Thoracic aorta (tissue), 2 donors: Measurements from ENCODE around the gene HDAC6. TPM values are rescaled to one million over a fixed set of nuclear protein-coding genes. Genes with fewer than 3 reads are reported as not detected.

Source experiments
- ATAC-seq: fragments of 150-250 bp; one replicate; pipeline ENCODE4 v1.8.0; 2017; ENCODE audit warnings: low read depth; ENCODE audit not compliant: insufficient number of reproducible peaks, low FRiP score
- DNase-seq: peaks from one replicate; pipeline ENCODE4 v3.0.0-alpha.2; 2020; ENCODE audit warnings: low spot score
- H3K27ac ChIP-seq, 2 donors: fragments of 200-600 bp; sonication (generic); 1 replicate in 1 of 2; 2 replicates in 1 of 2; pipeline ENCODE4 v1.5.1; 2016; ENCODE audit warnings: mild to moderate bottlenecking in 2 of 2, moderate library complexity in 2 of 2
- H3K27me3 ChIP-seq: fragments of 200-600 bp; sonication (generic); replicated peaks from 2 replicates; pipeline ENCODE4 v1.6.0; 2016; ENCODE audit warnings: mild to moderate bottlenecking; ENCODE audit not compliant: insufficient read depth
- H3K36me3 ChIP-seq: fragments of 200-600 bp; sonication (generic); one replicate; pipeline ENCODE4 v1.5.1; 2016
- H3K4me1 ChIP-seq, 2 donors: fragments of 200-600 bp; sonication (generic); 1 replicate in 1 of 2; 2 replicates in 1 of 2; pipeline versions ENCODE4 v1.5.1 to v1.6.0; 2016; ENCODE audit warnings: low read depth in 2 of 2, mild to moderate bottlenecking in 1 of 2; ENCODE audit not compliant: control insufficient read depth in 1 of 2
- H3K4me3 ChIP-seq: fragments of 200-600 bp; sonication (generic); 2 replicates; pipeline ENCODE4 v1.5.1; 2016; ENCODE audit warnings: mild to moderate bottlenecking
- H3K9me3 ChIP-seq: fragments of 200-600 bp; sonication (generic); 2 replicates; pipeline ENCODE4 v1.5.1; 2016
- total RNA-seq, 2 donors: library from RNA; depleted of rRNA; stranded (reverse); fragments of >200 nt; gene quantifications; one replicate each; pipeline versions ENCODE4 v1.1.0 to v1.2.3, GENCODE V29; 2016
- TF ChIP-seq, protein P1 (sequence below): fragments of 200-600 bp; sonication (generic); IDR thresholded peaks from one replicate; pipeline ENCODE4 v1.5.1; 2019; ENCODE audit warnings: antibody characterized with exemption

Gene HDAC6
- total RNA-seq, 2 donors from 2014 or later: 123 to 125 TPM

DNA sequence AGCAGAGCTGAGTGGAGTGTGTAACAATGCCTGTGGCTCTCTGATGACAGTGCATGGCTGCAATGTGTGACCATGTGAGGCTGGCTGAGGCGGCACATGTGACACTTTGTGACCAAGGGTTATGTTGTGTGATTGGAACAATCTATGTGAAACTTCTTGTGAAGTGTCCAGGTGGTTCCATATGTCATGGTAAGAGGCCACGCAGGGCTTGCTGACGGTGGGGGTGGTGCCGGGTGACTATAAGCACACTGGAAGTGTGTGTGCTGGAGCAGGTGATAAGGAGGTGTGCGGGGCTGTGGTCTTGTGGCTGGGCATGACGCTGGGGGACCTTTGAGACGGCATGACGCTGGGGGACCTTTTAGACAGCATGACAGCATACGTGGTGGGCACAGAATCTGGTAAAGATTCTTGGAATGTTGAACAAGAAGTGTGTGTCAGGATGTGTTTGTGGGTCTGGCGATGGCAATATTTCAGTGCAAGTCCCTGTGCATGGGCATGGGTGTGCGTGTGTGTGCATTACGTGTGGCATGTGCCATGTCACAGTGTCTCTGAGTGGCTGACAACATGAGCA is 7.4 kb upstream of the HDAC6 start:
- Histone ChIP-seq H3K9me3 (no peaks in the 10 kb centered on the region), H3K4me3 (no peak overlapping the region), H3K36me3 (no peaks in the 10 kb centered on the region), H3K27me3 (no peaks in the 10 kb centered on the region), H3K27ac (no peak overlapping the region), H3K4me1 (no peaks in the 10 kb centered on the region)
- DNase-seq (no peak), ATAC-seq (no peak)
- TF ChIP-seq, protein P1, sequence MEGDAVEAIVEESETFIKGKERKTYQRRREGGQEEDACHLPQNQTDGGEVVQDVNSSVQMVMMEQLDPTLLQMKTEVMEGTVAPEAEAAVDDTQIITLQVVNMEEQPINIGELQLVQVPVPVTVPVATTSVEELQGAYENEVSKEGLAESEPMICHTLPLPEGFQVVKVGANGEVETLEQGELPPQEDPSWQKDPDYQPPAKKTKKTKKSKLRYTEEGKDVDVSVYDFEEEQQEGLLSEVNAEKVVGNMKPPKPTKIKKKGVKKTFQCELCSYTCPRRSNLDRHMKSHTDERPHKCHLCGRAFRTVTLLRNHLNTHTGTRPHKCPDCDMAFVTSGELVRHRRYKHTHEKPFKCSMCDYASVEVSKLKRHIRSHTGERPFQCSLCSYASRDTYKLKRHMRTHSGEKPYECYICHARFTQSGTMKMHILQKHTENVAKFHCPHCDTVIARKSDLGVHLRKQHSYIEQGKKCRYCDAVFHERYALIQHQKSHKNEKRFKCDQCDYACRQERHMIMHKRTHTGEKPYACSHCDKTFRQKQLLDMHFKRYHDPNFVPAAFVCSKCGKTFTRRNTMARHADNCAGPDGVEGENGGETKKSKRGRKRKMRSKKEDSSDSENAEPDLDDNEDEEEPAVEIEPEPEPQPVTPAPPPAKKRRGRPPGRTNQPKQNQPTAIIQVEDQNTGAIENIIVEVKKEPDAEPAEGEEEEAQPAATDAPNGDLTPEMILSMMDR: no peak

DNA sequence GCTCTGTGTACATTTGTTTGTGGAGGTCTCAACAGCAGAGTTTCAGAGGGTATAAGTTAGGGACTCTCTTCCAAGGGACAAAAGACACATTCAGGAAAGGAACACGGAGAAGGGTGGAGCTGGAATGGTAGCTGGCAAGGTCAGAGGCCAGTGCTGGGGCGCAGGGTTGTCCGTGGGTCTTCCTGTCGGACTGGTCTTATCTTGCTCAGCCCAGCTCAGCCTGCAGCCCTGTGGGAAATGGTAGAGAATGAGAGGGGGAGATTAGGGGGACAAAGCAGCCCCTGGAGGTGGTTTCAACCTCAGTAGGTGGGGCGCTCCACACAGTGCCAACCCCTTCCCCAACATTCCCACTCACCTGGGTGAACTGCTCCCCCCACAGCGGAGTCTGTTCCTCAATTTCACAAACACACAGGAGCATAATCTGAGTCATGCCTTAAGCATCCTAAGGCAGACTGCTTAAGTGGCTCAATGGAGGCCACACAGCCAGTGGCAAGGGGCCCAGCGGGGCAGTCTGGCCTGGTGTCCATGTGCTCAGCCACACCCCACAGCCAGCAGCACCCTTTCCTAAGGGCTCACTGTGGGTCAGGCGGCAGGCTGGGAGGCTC is 6.9 kb upstream of the HDAC6 start:
- no peaks in the 10 kb centered on the region for H3K36me3 ChIP-seq

GRCh38 chrX:48798318-48798717 is 3.5 kb upstream of the HDAC6 start:
- Histone ChIP-seq H3K27ac (no peak overlapping the region), H3K4me3 (no peak overlapping the region), H3K27me3 (no peaks in the 10 kb centered on the region), H3K4me1 (no peaks in the 10 kb centered on the region), H3K9me3 (no peaks in the 10 kb centered on the region), H3K36me3 (no peaks in the 10 kb centered on the region)
- ATAC-seq: no peak
- DNase-seq: no peak
- TF ChIP-seq, protein P1: no peak

More for the DNA sequence above, 6.9 kb upstream of the HDAC6 start:
- no peak overlapping the region for H3K4me3 ChIP-seq
- no peaks in the 10 kb centered on the region for H3K4me1 ChIP-seq
- ATAC-seq (no peak), DNase-seq (no peak)
- TF ChIP-seq, protein P1: no peak
- no peaks in the 10 kb centered on the region for H3K9me3 ChIP-seq
- H3K27me3 ChIP-seq: no peaks in the 10 kb centered on the region
- no peak overlapping the region for H3K27ac ChIP-seq

DNA sequence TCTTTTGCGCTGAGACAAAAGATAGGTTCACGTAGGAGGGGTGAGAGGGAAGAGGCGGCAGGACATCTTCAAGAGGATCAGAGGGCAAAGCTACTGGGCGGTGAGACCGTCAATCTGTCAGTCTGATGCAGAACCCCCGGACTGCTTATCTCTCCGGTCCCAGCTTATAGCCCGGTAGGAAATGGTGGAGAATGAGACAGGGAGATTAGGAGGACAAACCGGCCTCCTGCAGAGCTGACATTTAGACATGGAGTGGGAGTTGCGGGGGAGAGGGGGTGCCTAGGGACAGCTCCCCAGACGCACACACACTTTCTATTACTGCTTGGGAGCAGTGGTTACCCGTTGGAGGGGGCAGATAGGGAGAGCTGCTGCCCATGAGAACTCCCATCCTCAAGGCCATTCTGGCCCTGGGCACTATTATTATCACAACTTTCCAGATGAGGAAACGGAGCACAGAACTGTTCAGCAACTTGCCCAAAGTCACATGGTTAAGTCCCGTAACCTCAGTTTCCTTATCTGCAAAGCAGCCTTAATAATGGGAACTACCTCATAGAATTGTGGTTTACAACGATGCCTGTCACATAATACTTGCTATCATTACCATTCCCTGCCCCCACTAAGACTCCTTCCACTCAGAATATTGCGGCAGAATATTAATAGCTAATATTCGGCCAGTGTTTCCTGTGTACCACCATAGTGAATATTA is 1.1 kb upstream of the HDAC6 start:
- Histone ChIP-seq H3K9me3 (no peaks in the 10 kb centered on the region), H3K4me1 (no peaks in the 10 kb centered on the region), H3K27ac (peak overlapping the region; percentile 89 to 91), H3K4me3 (peak overlapping the region; percentile 81), H3K27me3 (no peaks in the 10 kb centered on the region), H3K36me3 (no peaks in the 10 kb centered on the region)
- ATAC-seq: no peak
- DNase-seq: no peak
- TF ChIP-seq, protein P1: no peak

- Histone ChIP-seq H3K36me3 (no peaks in the 10 kb centered on the region), H3K9me3 (no peaks in the 10 kb centered on the region), H3K27ac (peak overlapping the region; percentile 96), H3K27me3 (no peaks in the 10 kb centered on the region), H3K4me3 (peak overlapping the region; percentile 80), H3K4me1 (no peaks in the 10 kb centered on the region)
- ATAC-seq (peak; percentile 66), DNase-seq (peak; percentile 65)
- TF ChIP-seq, protein P1: no peak
Observed at GRCh38 chrX:48802089-48802904, 430 bp downstream of the HDAC6 start.
